Measurements from ENCODE around the gene NPAS3. TPM values are rescaled to one million over a fixed set of nuclear protein-coding genes. Genes with fewer than 3 reads are reported as not detected.

The NPAS3 gene
- total RNA-seq, 3 donors from 2014 or later, result 0.26 TPM; not detected in 2

GRCh38 chr14:33781236-33781635, 842.6 kb downstream of the NPAS3 start:
- ATAC-seq (no peak), DNase-seq (no peak)
- H3K4me1 Mint-ChIP-seq (ENCODE audit: low read depth), result no peaks in the 10 kb centered on the region
- no peaks in the 10 kb centered on the region for H3K36me3 Mint-ChIP-seq (ENCODE audit: insufficient read depth)
- H3K27me3 Mint-ChIP-seq (ENCODE audit: low read depth), result peaks cover 5% of the 10 kb centered on the region
- no peaks in the 10 kb centered on the region for H3K9me3 Mint-ChIP-seq
- H3K4me3 Mint-ChIP-seq, result no peak overlapping the region

DNA sequence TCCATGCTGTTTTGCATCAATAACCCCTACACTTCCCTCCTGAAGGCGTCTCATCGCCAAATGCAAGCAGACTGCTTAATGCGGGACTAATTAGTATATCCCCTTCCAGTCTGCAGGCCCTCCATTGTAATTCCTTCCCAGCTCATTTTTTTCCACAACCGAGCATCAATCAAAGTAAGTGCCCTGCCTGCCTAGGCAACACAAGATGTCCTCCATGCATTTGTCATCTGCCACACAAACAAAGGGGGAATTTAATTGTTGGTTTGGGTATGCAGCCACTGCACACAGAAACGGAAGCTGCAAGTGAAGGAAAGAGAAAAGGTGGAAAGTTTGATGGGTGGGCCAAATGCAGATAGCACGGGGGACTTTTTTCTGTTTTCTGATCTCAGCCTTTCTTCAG, 844.2 kb downstream of the NPAS3 start:
- H3K4me1 Mint-ChIP-seq (ENCODE audit: low read depth), result no peaks in the 10 kb centered on the region
- H3K27me3 Mint-ChIP-seq (ENCODE audit: low read depth), result peaks cover 5% of the 10 kb centered on the region
- ATAC-seq (no peak), DNase-seq (no peak)
- no peak overlapping the region for H3K4me3 Mint-ChIP-seq
- no peaks in the 10 kb centered on the region for H3K9me3 Mint-ChIP-seq
- H3K36me3 Mint-ChIP-seq (ENCODE audit: insufficient read depth), result no peaks in the 10 kb centered on the region

DNA sequence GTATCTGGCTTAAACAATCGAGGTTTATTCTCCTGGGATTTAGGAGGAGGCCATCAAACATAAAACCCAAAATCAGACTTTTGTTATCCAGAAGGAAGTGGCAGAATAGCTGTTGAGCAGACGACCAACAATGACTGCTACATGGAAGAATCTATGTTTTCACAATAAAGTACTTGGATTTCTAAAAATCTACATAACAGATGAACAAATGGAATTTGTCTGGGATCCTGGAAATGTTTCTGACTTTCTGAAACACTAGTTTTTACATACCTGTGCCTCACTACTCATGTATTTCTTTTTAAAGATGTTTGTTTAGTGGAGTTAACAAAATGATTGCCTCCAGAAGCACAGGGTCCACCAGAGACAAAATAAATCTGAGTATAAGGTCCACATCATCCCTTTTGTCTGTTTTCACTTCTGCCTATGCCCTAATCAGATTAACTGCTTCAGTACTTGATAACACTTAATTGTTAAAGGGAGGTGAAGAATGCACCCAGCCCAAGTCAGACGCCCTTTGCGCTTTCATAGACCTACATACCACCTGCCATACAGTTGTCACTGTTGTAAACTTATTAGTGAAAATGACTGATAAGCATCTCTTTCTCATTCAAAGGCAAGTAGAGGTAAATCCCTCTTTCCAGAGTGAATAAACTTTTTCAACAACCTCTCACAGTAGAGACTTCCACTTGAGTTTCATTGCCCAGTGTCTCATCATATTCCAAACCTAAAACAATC, 847.6 kb downstream of the NPAS3 start:
- H3K4me1 Mint-ChIP-seq (ENCODE audit: low read depth), result no peaks in the 10 kb centered on the region
- ATAC-seq (no peak), DNase-seq (no peak)
- peaks cover 9% of the 10 kb centered on the region for H3K27me3 Mint-ChIP-seq (ENCODE audit: low read depth)
- H3K9me3 Mint-ChIP-seq, result no peaks in the 10 kb centered on the region
- no peak overlapping the region for H3K4me3 Mint-ChIP-seq
- no peaks in the 10 kb centered on the region for H3K36me3 Mint-ChIP-seq (ENCODE audit: insufficient read depth)

- Mint-ChIP-seq H3K4me3 (no peak overlapping the region), H3K36me3 (ENCODE audit: insufficient read depth) (no peaks in the 10 kb centered on the region), H3K9me3 (no peaks in the 10 kb centered on the region), H3K27me3 (ENCODE audit: low read depth) (peaks cover 18% of the 10 kb centered on the region), H3K4me1 (ENCODE audit: low read depth) (peaks cover 11% of the 10 kb centered on the region)
- DNase-seq, result no peak
- ATAC-seq, result no peak
These were observed 849.5 kb downstream of the NPAS3 start for GRCh38 chr14:33788161-33788560.

DNA sequence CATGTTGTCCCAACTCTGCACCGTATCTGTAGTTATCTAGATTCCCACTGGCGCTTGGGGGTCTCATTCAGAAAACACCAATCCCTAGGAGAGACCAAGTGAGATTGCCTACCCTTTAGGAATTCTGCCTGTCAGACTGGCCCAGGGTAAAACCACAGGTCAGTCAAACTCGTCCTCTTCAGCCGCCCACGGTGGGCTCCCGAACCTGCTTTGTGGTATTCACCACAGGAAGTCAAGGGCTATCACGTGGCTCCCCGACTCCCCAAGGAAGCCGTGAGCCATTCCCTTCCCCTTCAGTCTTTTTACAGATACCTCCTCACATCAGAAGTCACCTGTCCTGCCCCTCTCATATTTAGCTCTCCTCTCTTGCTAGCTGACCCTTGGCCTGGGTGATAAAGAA, 852.3 kb downstream of the NPAS3 start:
- no peaks in the 10 kb centered on the region for H3K9me3 Mint-ChIP-seq

GRCh38 chr14:33792009-33792719, 853.5 kb downstream of the NPAS3 start:
- Mint-ChIP-seq H3K27me3 (ENCODE audit: low read depth) (peaks cover 26% of the 10 kb centered on the region), H3K4me1 (ENCODE audit: low read depth) (peaks cover 11% of the 10 kb centered on the region), H3K9me3 (no peaks in the 10 kb centered on the region), H3K4me3 (no peak overlapping the region), H3K36me3 (ENCODE audit: insufficient read depth) (no peaks in the 10 kb centered on the region)
- peak in 1 of 2 donors; percentile 41 for ATAC-seq
- DNase-seq, result no peak

More for the DNA sequence above, 852.3 kb downstream of the NPAS3 start:
- Mint-ChIP-seq H3K4me3 (no peak overlapping the region), H3K4me1 (ENCODE audit: low read depth) (peaks cover 11% of the 10 kb centered on the region), H3K27me3 (ENCODE audit: low read depth) (peaks cover 26% of the 10 kb centered on the region), H3K36me3 (ENCODE audit: insufficient read depth) (no peaks in the 10 kb centered on the region)
- ATAC-seq (no peak), DNase-seq (no peak)

DNA sequence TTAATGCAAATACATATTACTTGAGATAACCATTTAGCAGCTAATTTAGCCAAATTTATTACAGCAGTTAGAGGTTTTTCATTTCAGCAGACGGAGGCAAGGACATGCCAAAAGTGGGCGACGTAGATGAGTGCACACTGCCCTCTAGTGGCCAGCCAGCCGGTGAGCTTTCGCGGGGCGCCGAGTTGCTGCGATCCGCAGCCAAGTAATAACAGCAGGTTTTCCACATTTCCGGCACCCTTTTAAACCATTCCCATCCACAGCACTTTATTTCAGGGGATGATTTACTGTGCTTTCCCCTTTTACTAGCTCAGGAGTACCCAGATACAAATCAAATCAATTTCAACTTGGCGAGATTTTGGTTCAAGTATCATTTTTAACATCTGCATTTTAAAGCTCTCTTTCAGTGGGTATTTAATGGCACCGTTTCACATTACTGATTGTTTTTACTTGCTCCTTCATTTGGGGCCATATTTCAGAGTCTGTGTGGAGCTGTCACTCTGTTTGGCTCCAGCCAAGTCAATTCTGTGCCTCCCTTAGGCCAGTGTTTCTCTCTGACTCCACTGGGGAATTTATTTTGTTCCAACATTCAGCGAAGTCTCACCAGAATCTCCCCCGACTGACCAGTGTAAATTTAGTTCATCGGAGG, 854.2 kb downstream of the NPAS3 start:
- Mint-ChIP-seq H3K27me3 (ENCODE audit: low read depth) (peaks cover 26% of the 10 kb centered on the region), H3K4me3 (peak overlapping the region; percentile 52), H3K36me3 (ENCODE audit: insufficient read depth) (no peaks in the 10 kb centered on the region), H3K9me3 (no peaks in the 10 kb centered on the region), H3K4me1 (ENCODE audit: low read depth) (peaks cover 11% of the 10 kb centered on the region)
- peak; percentile 58 for DNase-seq
- peak; percentile 71 to 72 for ATAC-seq

- Mint-ChIP-seq H3K4me1 (ENCODE audit: low read depth) (peaks cover 11% of the 10 kb centered on the region), H3K27me3 (ENCODE audit: low read depth) (peaks cover 31% of the 10 kb centered on the region)
These were observed 854.9 kb downstream of the NPAS3 start for GRCh38 chr14:33793398-33794110.

DNA sequence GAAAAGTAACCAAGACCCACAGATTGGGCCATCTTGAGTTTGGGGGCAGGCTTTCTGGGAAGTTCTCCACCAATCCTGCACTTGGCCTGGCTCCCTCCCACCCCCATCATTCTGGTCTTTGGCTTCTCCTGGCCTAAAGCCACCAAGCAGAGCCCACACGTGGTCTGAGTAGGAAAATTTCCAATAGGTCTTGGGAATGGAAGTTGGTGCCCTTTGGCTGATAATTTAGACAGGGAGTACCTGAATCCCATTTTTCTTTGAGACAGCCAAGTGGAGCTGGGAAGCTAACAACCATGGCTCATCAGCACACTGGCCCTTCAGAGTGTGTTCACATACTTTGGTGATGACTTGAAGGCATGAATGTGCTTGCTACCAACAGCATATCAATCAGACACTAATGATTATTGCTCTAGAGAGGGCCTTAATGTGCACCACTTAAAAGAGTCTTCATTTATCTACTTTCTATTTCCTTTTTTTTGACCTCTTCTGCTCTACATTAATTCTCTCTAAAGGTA, 856.2 kb downstream of the NPAS3 start:
- ATAC-seq, result no peak
- H3K27me3 Mint-ChIP-seq (ENCODE audit: low read depth), result peaks cover 41% of the 10 kb centered on the region
- peaks cover 11% of the 10 kb centered on the region for H3K4me1 Mint-ChIP-seq (ENCODE audit: low read depth)
- no peak overlapping the region for H3K4me3 Mint-ChIP-seq
- no peaks in the 10 kb centered on the region for H3K9me3 Mint-ChIP-seq
- DNase-seq, result no peak
- H3K36me3 Mint-ChIP-seq (ENCODE audit: insufficient read depth), result no peaks in the 10 kb centered on the region

More at GRCh38 chr14:33793398-33794110, 854.9 kb downstream of the NPAS3 start:
- no peak overlapping the region for H3K4me3 Mint-ChIP-seq
- H3K9me3 Mint-ChIP-seq, result no peaks in the 10 kb centered on the region
- ATAC-seq (no peak), DNase-seq (no peak)
- H3K36me3 Mint-ChIP-seq (ENCODE audit: insufficient read depth), result no peaks in the 10 kb centered on the region

DNA sequence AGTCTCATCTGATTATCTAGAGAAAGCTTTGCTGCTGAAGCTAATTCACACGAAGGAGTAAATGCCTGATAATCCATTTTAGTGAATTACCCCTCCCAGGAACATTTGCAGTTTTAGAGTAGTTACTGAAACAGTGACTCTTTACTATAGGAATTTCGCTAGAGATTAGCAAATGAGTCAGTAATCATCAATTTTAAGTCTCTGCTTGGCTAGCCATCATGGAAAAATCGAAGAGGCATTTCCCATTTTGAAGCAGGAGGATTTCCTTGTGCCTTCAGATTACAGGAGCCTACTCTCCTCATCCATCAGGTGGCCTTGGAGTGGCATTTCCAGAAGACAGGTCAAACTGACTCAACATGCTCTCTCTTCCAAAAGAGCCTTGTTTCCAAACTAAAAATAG, 857.7 kb downstream of the NPAS3 start:
- H3K27me3 Mint-ChIP-seq (ENCODE audit: low read depth), result peaks cover 44% of the 10 kb centered on the region
- ATAC-seq, result no peak
- DNase-seq, result no peak
- no peak overlapping the region for H3K4me3 Mint-ChIP-seq
- no peaks in the 10 kb centered on the region for H3K36me3 Mint-ChIP-seq (ENCODE audit: insufficient read depth)
- H3K9me3 Mint-ChIP-seq, result no peaks in the 10 kb centered on the region
- peaks cover 14% of the 10 kb centered on the region for H3K4me1 Mint-ChIP-seq (ENCODE audit: low read depth)

DNA sequence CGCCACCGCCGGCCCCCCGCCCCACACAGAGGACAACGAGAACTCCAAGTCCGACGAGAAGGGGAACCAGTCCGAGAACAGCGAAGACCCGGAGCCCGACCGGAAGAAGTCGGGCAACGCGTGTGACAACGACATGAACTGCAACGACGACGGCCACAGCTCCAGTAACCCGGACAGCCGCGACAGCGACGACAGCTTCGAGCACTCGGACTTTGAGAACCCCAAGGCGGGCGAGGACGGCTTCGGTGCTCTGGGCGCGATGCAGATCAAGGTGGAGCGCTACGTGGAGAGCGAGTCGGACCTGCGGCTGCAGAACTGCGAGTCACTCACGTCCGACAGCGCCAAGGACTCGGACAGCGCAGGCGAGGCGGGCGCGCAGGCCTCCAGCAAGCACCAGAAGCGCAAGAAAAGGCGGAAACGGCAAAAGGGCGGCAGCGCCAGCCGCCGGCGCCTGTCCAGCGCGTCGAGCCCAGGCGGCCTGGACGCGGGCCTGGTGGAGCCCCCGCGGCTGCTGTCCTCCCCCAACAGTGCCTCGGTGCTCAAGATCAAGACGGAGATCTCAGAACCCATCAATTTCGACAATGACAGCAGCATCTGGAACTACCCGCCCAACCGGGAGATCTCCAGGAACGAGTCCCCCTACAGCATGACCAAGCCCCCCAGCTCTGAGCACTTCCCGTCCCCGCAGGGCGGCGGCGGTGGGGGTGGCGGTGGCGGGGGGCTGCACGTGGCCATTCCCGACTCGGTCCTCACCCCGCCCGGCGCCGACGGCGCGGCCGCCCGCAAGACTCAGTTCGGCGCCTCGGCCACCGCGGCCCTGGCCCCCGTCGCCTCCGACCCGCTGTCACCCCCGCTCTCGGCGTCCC, 861.3 kb downstream of the NPAS3 start:
- ATAC-seq, result no peak
- H3K9me3 Mint-ChIP-seq, result no peaks in the 10 kb centered on the region
- no peaks in the 10 kb centered on the region for H3K36me3 Mint-ChIP-seq (ENCODE audit: insufficient read depth)
- no peak for DNase-seq
- H3K4me3 Mint-ChIP-seq, result no peak overlapping the region
- peaks cover 36% of the 10 kb centered on the region for H3K27me3 Mint-ChIP-seq (ENCODE audit: low read depth)
- H3K4me1 Mint-ChIP-seq (ENCODE audit: low read depth), result peaks cover 2% of the 10 kb centered on the region

GRCh38 chr14:33800735-33801163, 862.1 kb downstream of the NPAS3 start:
- no peak for ATAC-seq

DNA sequence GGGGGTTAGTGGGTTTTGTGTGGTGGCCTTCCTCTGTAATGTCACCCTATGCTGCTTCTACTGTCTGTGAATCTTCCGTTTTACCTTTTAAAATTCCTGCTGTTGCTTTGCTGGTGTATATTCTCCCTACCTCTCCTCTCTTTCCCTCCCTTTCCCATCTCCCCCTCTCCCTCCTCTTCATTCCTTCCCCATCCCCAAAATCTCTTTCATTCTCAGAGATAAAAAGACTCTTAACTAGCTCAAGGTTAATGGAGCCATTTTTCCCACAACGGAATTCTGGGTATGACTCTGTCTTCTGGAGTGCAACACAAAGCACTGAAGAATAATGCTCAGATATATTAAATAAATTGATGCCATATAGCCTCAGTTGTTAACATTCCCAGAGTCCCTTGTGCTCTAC, 864.1 kb downstream of the NPAS3 start:
- no peak overlapping the region for H3K4me3 Mint-ChIP-seq
- no peak for ATAC-seq
- H3K27me3 Mint-ChIP-seq (ENCODE audit: low read depth), result peaks cover 35% of the 10 kb centered on the region
- H3K36me3 Mint-ChIP-seq (ENCODE audit: insufficient read depth), result no peaks in the 10 kb centered on the region
- no peaks in the 10 kb centered on the region for H3K9me3 Mint-ChIP-seq
- peaks cover 2% of the 10 kb centered on the region for H3K4me1 Mint-ChIP-seq (ENCODE audit: low read depth)
- no peak for DNase-seq

More at GRCh38 chr14:33800735-33801163, 862.1 kb downstream of the NPAS3 start:
- Mint-ChIP-seq H3K4me3 (no peak overlapping the region), H3K9me3 (no peaks in the 10 kb centered on the region), H3K27me3 (ENCODE audit: low read depth) (peaks cover 32% of the 10 kb centered on the region), H3K4me1 (ENCODE audit: low read depth) (peaks cover 2% of the 10 kb centered on the region), H3K36me3 (ENCODE audit: insufficient read depth) (no peaks in the 10 kb centered on the region)
- no peak for DNase-seq

All from activated T-cell treated with anti-CD3 and anti-CD28 coated beads, Interleukin-2, amount 50 U/mL, for 4 hours (primary cell).